ENCODE data around the gene MYL12A. TPM values are rescaled to one million over a fixed set of nuclear protein-coding genes. Genes with fewer than 3 reads are reported as not detected.

MYL12A gene
- total RNA-seq, 4 donors from 2014 or later, result 256 to 378 (median 305) TPM

DNA sequence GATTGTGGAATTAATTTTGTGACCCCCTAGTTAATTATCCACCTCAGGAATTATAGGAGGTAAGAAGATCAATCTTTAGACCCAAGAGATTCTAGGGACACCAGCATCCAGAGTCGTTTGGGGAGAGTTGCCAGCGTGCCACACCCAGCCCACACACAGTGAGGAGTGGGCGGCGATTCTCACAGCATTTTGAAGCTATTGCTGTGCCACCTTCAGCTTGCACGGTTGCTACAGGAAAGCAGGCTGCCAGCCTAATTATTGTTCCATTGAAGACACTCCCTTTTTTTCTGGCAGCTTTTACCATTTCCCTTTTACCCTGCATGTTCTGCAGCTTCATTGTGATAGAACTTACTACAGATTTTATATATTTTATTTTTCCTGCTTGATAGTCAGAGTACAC lies 13.1 kb upstream of the MYL12A start:
- Histone ChIP-seq H3K36me3 (no peaks in the 10 kb centered on the region), H3K27me3 (no peaks in the 10 kb centered on the region), H3K4me1 (no peaks in the 10 kb centered on the region), H3K27ac (no peak overlapping the region), H3K9me3 (no peaks in the 10 kb centered on the region), H3K4me3 (no peak overlapping the region)
- no peak for DNase-seq
- TF ChIP-seq CTCF (IDR thresholded peaks at IDR 0.05) (no peak), POLR2A (IDR thresholded peaks at IDR 0.05) (no peak)
- intact Hi-C loops (cut with DNase I; ENCODE audit: low total_unique reads), result no loop called here

DNA sequence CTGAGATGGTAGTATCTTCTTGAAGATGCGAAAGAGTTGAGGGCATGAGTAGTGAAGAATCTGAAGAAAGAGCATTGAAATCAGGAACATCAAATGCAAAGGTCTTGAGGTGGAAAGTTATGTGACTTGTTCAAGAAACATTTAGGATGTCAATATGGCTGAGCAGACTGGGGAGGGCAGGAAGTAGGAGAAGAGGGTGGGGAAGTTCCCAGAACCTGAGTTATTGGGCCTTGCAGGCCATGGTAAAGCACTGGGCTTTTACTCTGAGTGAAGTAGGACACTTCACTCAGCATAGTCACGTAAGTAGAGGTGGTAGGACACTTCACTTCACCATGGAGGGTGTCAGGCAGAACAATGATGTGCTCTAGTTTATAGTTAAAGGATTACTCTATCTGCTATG lies 11.8 kb upstream of the MYL12A start:
- Histone ChIP-seq H3K27me3 (no peaks in the 10 kb centered on the region), H3K4me1 (no peaks in the 10 kb centered on the region), H3K9me3 (no peaks in the 10 kb centered on the region), H3K27ac (no peak overlapping the region), H3K36me3 (no peaks in the 10 kb centered on the region), H3K4me3 (no peak overlapping the region)
- intact Hi-C loops (cut with DNase I; ENCODE audit: low total_unique reads), result no loop called here
- DNase-seq, result no peak
- TF ChIP-seq POLR2A (IDR thresholded peaks at IDR 0.05), result no peak
- TF ChIP-seq CTCF (IDR thresholded peaks at IDR 0.05), result no peak

DNA sequence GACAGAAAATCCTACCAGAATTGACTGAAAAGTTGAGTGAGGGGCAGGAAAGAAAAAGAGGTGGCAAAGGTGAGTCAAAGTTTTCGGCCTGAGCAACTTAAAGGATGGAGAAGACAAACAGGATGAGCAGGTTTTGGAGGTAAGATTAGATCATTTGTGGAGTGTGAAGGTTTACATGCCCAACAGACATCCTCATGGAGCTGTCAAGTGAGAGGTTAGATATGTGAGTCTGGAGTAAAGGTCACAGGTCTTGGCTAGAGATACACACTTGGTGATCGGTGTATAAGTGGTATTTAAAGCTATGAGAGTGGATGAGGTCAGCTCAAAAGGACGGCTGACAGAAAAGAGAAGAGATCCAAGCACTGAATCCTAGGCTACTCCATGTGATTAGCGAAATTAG lies 11.1 kb upstream of the MYL12A start:
- intact Hi-C loops (cut with DNase I; ENCODE audit: low total_unique reads), result no loop called here

DNA sequence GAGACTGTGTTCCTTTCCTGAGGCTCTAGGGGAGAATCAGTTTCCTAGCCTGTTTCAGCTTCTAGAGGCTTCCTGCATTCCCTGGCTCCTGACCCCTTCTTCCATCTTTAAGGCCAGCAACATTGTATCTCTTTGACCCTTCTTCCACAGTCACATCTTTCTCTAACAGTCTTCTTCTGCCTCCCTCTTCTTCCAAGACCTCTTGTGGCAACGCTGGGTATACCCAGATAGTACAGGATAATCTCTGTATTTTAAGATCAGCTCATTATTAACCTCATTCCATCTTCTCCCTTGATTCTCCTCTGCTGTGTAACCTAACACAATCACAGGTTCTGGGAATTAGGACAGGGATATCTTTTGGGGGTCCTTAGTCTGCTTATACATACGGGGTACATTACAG lies 8.9 kb upstream of the MYL12A start:
- DNase-seq, result no peak
- no peaks in the 10 kb centered on the region for H3K4me1 ChIP-seq
- H3K27ac ChIP-seq, result no peak overlapping the region
- H3K27me3 ChIP-seq, result no peaks in the 10 kb centered on the region
- no peaks in the 10 kb centered on the region for H3K36me3 ChIP-seq
- no peak overlapping the region for H3K4me3 ChIP-seq
- intact Hi-C loops (cut with DNase I; ENCODE audit: low total_unique reads), result no loop called here
- TF ChIP-seq POLR2A (IDR thresholded peaks at IDR 0.05) (no peak), CTCF (IDR thresholded peaks at IDR 0.05) (no peak)
- H3K9me3 ChIP-seq, result no peaks in the 10 kb centered on the region

More for the DNA sequence above, 11.1 kb upstream of the MYL12A start:
- no peak for DNase-seq
- no peaks in the 10 kb centered on the region for H3K9me3 ChIP-seq
- TF ChIP-seq CTCF (IDR thresholded peaks at IDR 0.05) (no peak), POLR2A (IDR thresholded peaks at IDR 0.05) (no peak)
- no peak overlapping the region for H3K4me3 ChIP-seq
- no peaks in the 10 kb centered on the region for H3K36me3 ChIP-seq
- no peaks in the 10 kb centered on the region for H3K4me1 ChIP-seq
- no peaks in the 10 kb centered on the region for H3K27me3 ChIP-seq
- H3K27ac ChIP-seq, result no peak overlapping the region

DNA sequence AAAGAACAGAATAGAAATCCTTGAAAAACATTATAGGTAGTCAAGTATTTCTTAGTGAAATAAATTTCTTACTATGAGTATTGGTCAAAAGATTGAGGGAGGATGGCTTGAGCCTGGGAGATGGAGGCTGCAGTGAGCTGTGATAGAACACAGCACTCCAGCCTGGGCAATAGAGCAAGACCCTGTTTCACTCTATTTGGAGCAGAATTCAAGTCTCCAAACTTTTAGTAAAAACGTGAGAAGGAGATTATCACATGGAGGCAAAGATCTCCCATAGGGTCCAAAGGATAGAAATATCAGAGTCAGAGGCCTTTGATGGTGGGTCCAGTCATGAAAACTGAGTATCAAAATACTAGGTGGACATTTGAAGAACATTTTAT lies 2.4 kb upstream of the MYL12A start:
- H3K36me3 ChIP-seq, result no peaks in the 10 kb centered on the region
- intact Hi-C loops (cut with DNase I; ENCODE audit: low total_unique reads), result loop anchor here (10.0 kb wide), 1 partner anchor 320 kb away; no protein-coding TSS in a partner anchor
- TF ChIP-seq CTCF (IDR thresholded peaks at IDR 0.05) (no peak), POLR2A (IDR thresholded peaks at IDR 0.05) (no peak)
- no peaks in the 10 kb centered on the region for H3K9me3 ChIP-seq
- no peak for DNase-seq
- no peaks in the 10 kb centered on the region for H3K27me3 ChIP-seq
- H3K27ac ChIP-seq, result peak overlapping the region; percentile 92 to 98
- H3K4me3 ChIP-seq, result no peak overlapping the region
- peaks cover 0 to 6% of the 10 kb centered on the region in 2 donors for H3K4me1 ChIP-seq
